A673 (cell line): ENCODE results near the gene DNAH9.

Experiments used
- EZH2 ChIP-seq: fragments of 200-600 bp; sonication (generic); IDR thresholded peaks from 2 replicates; pipeline ENCODE4 v1.6.1; 2017; ENCODE audit warnings: borderline replicate concordance, low read depth, mild to moderate bottlenecking, mixed read lengths, antibody characterized with exemption, low read length; ENCODE audit not compliant: poor library complexity, severe bottlenecking
- TF ChIP-seq, protein P1 (sequence below): fragments of 300-800, 200-600 bp; sonication (generic); conservative IDR thresholded peaks from 2 replicates; pipeline ENCODE4 v1.5.1; 2017; ENCODE audit warnings: low read depth, mild to moderate bottlenecking, antibody characterized with exemption, low read length, moderate library complexity, mixed read lengths

- TF ChIP-seq, protein P1, sequence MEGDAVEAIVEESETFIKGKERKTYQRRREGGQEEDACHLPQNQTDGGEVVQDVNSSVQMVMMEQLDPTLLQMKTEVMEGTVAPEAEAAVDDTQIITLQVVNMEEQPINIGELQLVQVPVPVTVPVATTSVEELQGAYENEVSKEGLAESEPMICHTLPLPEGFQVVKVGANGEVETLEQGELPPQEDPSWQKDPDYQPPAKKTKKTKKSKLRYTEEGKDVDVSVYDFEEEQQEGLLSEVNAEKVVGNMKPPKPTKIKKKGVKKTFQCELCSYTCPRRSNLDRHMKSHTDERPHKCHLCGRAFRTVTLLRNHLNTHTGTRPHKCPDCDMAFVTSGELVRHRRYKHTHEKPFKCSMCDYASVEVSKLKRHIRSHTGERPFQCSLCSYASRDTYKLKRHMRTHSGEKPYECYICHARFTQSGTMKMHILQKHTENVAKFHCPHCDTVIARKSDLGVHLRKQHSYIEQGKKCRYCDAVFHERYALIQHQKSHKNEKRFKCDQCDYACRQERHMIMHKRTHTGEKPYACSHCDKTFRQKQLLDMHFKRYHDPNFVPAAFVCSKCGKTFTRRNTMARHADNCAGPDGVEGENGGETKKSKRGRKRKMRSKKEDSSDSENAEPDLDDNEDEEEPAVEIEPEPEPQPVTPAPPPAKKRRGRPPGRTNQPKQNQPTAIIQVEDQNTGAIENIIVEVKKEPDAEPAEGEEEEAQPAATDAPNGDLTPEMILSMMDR = no peak
- no peak for TF ChIP-seq EZH2
Observed at GRCh38 chr17:11786711-11787438, 188.6 kb downstream of the DNAH9 start.
